Posterior vena cava (tissue), 2 donors: ENCODE measurements around the gene RBMY1J. TPM values are rescaled to one million over a fixed set of nuclear protein-coding genes. Genes with fewer than 3 reads are reported as not detected.
"Not testable (repeated sequence)": the region's sequence is repeated elsewhere in the genome, so short reads cannot be mapped to it uniquely, and the experiment has no call there.

Experiments
- DNase-seq: peaks from one replicate; pipeline ENCODE4 v3.0.0-alpha.2; 2020; ENCODE audit warnings: low spot score
- intact Hi-C, 2 donors: fragments of 100-400 bp; cut with DNase I; formaldehyde crosslinking; loops; one replicate each; pipeline versions ENCODE4 v1.14.1 to v1.14.2; 2022 to 2023
- long read RNA-seq, 2 donors: library from polyadenylated mRNA; unstranded; transcript quantifications; one replicate each; pipeline ENCODE4 v2.0.0, GENCODE V29; 2020 to 2021
- total RNA-seq, 2 donors: library from RNA; stranded (reverse); fragmentation: NEBNext Ultra II Directional; extraction: Animal tissue kit (Norgen Biotek cat#: 25700); gene quantifications; one replicate each; pipeline ENCODE4 v1.2.1, GENCODE V29; 2021
- donor health status: DM: yes; HTN: yes; CAD: no.
- donor health status: DM: yes; HTN: yes; CAD: no.

RBMY1J gene
- total RNA-seq: not detected
- long read RNA-seq, donor 1: 0 reads
- long read RNA-seq, donor 2: 0 reads

GRCh38 chrY:22403110-22403509, at the start of gene RBMY1J:
Gene RBMY1J (plus strand): TSS chrY:22403410. CDS start chrY:22405448, 2,038 bp downstream.
- intact Hi-C loops, DNase-seq: not testable (repeated sequence)

DNA sequence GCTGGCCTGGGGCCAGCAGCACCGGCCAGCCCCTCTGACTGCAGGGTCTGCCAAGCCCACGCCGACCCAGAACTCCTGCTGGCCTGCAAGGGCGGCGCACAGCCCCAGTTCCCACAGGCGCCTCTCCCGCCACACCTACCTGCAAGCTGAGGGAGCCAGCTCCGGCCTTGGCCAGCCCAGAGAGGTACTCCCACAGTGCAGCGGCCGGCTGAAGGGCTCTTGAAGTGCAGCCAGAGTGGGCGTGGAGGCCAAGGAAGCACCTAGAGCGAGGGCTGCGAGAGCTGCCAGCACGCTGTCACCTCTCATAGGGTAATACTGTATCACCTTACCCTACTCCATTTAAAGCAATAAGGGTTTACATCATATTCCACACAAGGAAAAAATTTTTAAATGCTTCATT, 35.8 kb upstream of the RBMY1J start:
- DNase-seq: no peak
- intact Hi-C loops: no loop called here

GRCh38 chrY:22370623-22371022, 32.6 kb upstream of the RBMY1J start:
- intact Hi-C loops: no loop called here

GRCh38 chrY:22373494-22373893, 29.7 kb upstream of the RBMY1J start:
- DNase-seq: no peak

More at GRCh38 chrY:22370623-22371022, 32.6 kb upstream of the RBMY1J start:
- DNase-seq: no peak

DNA sequence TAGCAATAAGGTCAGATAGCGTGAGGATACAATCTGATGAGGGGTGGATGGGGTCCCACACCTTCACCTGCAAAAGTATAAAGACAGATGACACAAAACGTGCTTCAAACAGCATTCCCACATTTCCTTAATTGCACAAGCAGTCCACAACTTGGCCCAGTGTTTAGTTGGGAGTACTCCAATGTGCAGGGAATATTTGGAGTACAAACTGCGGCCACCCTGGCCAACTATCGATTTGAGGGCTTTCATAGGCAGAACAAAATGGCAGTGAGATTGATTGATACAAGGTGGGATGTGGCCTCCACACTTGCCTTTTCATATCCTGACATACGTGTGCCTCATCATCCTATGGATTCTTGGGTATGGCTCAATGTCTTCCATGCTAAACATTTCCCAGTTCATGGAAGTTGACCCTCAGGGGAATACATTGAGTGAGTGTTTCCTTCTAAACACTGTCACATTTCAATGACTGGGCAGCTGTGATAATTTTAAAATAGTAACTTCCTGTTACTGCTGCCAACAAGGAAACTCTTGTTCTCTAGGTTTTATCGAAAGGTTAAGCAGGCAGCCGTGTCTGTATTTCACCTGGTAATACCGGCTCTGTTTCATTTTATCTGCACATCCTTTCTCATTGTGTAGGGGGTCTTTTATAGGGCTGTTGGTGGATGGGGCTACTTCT, 41.6 kb downstream of the RBMY1J start:
- not testable (repeated sequence) for DNase-seq

More at GRCh38 chrY:22373494-22373893, 29.7 kb upstream of the RBMY1J start:
- intact Hi-C loops: no loop called here

DNA sequence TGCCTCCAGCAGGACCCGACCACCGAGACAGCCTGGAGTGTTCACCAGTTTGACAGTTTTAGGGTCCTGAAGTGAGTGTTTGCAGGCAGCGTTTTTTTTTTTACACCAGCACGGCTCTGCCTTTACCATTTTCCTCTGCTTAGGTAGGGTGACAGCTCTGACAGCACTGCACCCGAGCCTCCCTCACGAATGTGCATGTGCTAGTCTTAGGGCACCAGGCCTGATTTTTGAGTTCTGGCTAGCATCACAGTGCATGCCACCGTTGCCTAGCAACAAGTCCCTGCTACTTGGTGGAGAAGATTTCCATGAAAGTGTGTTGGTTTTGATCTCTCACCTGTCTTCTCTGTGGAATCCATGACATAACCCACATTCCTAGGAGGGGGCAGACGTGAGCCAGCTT, 52.3 kb downstream of the RBMY1J start:
- DNase-seq, intact Hi-C loops: not testable (repeated sequence)

More for the DNA sequence above, 41.6 kb downstream of the RBMY1J start:
- intact Hi-C loops: not testable (repeated sequence)

DNA sequence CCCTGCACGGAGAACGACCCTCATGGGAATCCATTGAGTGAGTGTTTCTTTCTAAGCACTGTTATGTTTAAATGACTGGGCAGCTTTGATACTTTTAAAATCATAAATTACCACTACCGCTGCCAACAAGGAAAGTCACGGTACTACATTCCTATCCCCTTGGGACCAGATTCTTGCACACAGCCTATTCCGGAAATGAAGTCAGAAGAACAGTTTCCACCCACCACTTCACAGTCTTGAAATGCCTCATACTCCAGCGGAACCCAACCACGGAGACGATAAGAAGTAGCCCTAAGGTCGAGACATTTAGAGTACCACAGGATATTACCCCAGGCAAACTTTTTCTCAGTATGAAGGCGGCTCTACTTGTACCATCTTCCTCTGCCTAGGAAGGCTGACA, 58.8 kb downstream of the RBMY1J start:
- intact Hi-C loops, DNase-seq: not testable (repeated sequence)

Other genes starting within 250 kb of the RBMY1J start
- not detected for gene RBMY1F, start 220.5 kb upstream of the RBMY1J start, total RNA-seq